ENCODE measurements around the gene ATF7.
A peak's percentile ranks its signal among the peaks of the same experiment; 100 is the strongest.

Gene ATF7

DNA sequence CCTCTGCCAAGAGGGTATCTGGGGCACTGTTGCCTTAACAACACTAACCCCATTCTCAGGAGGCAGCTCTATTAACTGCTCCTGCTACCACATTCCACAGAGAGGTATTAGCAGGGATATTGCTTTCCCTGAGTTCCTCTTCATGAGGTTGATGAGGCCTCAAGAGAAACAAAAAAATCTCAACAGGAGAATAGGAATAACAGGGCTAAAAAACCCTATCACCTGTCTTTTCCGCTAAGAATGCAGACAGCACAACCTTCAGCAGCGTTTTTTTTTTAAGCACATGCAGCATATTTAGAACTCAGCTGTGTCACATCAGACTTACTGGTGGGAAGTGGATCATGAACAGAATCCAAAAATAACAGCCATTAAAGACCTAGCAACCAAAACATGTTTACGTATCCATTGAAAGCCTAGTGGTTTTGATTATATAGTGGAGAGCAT, 29.2 kb downstream of the ATF7 start:
- peak; percentile 40 for DNase-seq (ENCODE audit: low spot score)

DNA sequence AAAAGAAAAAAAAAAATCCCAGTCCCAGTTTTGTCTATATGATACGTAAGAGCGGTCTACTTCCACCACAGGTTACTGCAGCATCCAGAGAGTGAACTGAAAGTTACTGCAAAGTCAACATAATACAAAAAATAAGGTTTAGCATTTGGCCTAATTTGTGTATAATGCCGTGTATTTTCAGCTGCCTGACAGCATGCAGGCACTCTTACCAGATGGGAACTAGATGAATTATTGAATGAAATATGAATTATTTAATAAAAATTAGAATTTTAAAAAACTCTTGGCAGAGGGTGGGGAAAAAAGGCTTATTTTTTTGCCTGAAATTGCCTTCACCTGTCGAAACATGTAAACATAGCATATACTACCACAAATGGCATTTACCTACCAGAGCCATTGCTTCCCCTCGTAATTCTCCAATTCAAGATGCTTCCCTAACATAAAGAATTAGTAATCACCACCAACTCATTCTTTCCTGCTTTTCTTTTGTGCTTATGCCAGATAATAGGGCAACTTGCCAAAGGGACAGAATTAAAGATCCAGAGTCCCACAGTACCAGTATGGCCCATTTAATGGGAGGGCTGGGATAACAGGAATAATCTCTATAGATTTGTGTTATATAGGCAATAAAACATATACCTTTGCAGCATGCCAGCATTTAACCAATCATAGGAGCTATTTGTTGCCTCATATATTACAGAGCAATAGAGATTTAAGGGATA, 31.1 kb downstream of the ATF7 start:
- no peak for DNase-seq (ENCODE audit: low spot score)

DNA sequence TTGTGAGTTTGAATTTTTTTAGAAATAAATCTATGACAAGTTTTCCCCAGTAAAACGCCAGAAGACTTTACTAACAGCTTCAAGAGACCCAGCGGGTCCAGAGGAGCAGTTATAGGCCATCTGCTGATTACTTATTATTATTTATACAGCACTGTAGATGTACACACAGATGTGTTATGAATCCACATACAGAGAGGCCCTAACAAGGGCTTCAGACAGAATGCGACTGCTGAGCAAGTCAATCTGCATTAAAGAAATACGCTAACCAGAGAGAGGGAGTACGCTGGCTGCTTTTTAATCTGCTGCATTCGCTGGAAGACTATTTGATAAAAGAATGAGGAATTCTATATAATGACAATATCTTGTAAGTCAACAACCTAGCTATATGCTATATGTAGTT, 32.5 kb downstream of the ATF7 start:
- no peak for DNase-seq (ENCODE audit: low spot score)

DNA sequence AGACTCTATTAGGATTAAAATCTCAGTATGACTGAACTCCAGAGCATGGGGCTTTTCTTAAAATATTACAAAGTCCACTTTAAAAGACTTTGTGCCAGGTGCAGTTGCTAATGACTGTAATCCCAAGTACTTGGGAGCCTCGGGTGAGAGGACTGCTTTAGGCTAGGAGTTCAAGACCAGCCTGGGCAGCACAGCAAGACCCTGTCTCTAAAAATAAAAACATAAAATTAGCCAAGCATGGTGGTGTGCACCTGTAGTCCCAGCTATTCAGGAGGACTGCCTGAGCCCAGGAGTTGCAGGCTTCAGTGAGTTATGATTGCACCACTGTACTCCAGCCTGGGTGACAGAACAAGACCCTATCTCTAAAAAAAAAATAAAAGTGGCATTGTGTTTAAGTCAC, 33.2 kb downstream of the ATF7 start:
- no peak for DNase-seq (ENCODE audit: low spot score)

DNA sequence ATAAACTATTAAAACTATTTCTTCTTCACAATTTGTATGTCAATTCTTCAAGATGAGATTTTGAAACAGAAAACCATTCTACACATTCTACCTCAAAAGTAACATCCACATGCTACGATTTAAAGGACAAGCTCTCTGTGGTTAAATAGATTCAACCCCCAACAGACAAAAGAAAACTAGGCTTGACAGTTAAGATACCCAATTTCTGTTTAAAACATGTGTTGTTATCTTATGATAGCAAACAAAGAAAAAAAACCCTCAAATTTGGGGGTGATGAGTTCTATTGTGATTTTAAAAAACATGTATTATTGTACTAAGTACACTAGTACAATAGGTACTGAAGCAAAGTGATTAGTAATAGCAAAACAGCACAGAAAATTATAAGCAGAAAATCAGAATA, 33.8 kb downstream of the ATF7 start:
- no peak for DNase-seq (ENCODE audit: low spot score)

DNA sequence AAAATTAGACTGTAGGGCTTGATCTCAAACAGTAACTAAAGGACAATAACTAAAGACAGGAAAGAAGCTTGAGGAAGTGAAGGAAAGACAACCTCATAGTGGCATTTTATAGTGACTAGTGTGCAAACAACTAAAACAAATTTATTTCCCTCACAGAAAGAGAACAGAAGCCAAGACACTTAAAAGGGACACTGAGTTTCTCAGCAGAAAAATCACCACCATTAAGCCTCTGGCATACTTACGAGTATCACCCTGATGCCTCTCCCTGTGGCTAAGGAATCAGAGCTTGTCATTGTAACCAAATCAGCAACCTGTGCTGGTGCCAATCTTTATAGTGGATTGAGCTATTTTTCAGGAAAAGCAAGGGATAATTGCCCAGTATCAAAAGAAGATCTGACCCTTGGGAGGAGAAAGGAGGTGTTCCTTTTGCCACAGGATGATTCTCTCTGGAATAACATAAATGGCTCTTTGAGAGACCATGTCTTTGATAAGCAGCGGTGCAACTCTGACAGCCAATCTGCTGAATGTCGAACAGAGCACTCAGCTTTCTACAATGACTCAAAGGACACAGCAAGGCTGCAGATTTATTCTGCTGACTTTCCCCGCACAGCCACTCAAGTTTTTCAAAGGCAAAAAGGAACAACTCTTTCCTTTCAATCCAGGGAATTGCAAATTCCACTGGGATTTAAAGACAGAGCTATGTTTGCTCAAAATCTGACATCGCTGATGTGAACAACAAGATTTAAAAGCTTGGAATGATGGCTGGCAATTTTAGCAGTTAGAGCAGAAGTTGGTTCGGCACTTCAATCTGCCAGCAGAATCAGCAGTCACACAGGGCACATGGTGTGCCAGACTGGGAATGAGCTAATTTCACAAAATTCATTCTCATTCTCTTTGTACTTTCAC, 34.6 kb downstream of the ATF7 start:
- no peak for DNase-seq (ENCODE audit: low spot score)

DNA sequence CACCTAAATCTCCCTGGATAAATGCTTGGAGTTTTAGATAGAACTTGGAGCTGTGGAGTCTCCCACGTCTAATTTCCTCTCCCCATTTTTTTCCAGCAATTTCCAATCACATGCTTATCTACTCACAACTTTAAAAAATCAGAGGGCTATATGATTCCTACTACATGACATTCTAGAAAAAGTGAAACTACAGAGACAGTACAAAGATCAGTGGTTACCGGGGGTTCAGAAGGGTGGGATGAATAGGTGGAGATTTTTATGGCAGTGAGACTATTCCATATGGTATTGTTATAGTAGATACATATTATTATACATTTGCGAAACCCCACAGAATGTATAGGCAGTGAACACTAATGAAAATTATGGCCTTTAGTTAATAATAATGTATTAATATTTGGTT, 35.5 kb downstream of the ATF7 start:
- DNase-seq (ENCODE audit: low spot score), result no peak

DNA sequence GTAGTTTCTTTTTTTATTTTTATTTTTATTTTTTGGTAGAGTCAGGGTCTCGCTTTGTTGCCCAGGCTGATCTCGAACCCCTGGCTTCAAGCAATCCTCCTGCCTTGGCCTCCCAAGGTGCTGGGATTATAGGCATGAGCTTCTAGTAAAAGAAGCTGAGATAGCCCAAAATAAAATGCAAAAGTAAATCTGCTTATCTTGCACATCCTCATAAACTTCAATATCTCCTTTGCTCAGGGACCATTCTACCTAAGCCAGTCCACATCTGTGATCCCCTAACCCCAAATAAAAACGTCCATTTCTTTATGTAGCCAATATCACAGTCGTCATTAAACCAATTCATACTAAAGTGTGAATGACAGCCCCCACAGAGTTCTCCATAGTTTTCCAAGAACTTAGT, 36.3 kb downstream of the ATF7 start:
- DNase-seq (ENCODE audit: low spot score), result no peak

DNA sequence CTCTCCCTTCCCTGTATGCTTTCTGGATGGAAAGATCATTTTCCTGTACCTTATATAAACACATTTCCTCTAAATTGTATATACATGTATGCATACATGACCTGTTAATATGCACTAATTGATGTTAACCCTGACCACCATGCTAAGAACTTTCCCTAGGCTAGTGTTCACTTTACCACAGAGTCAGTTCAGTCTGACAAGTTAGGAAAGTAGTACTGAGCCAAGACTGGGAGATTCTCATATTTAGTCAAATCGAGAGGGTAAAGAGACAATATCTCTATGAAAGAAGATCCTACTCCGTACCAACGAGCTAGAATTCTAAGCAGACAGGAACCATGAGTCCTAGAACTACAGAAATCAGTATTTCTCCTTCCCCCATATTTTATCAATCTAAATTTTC, 36.8 kb downstream of the ATF7 start:
- DNase-seq (ENCODE audit: low spot score), result no peak

DNA sequence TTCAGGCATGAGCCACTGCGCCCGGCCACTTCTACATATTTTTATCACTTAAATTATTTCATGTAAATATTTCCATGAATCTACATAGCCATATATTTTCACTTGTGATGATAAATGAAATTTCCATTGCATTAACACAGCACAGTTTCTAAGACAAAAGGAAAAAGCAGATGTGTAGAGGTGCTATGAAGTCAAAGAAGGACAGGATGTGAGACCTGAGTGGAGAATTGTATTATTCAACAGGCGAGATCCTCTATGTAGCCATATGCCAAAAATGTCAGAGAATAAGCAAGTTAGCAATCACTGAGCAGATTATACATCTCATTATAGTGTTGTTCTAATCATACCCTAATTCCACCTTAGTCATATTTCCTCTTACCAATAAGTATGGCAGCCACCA, 38.1 kb downstream of the ATF7 start:
- DNase-seq (ENCODE audit: low spot score), result no peak

DNA sequence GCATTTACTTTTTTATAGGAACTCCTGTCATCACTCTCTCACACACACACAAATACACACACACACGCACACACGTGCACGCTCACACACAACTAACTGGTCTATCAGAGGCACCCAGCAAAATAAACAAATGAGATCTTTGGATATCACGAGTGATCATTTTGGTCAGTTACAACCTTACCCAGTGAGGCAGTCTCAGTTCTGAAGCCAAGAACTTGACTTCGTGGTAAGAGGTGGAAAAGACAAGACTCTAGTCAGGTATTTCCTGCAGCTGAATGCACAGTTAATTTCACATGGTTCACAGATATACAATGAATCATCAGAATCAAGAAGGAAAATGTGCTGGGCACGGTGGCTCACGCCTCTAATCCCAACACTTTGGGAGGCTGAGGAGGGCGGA, 39.4 kb downstream of the ATF7 start:
- no peak for DNase-seq (ENCODE audit: low spot score)

DNA sequence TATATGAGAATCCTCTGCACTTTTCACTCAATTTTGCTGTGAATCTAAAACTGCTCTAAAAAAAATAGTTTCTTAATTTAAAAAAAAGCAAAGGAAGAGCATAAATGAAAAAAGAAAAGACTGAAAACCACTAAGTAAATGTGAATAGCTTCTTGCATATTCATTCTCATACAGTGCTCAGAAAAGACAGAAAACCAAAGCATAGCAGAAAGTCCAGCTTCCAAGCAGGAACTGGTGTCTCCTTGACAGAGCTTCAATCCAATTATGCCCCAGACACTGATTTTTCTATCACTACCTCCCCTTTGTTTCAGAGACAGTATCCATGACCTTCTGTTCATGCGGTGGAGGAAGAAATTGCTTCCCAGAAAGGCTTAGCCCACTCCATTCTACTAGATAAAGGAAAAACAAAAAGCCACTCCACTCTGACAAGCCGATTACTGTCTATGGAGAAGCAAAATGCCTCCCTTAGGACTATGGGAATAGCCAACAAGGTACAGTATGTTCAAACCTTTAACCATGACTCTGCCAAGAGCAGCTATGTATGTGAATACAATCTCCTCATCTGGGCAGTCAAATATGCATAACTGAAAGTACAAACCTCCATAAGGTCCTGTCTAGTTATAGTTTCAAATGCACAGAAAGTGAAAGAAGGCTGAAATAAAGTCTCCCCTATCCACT, 40.6 kb downstream of the ATF7 start:
- DNase-seq (ENCODE audit: low spot score), result no peak

DNA sequence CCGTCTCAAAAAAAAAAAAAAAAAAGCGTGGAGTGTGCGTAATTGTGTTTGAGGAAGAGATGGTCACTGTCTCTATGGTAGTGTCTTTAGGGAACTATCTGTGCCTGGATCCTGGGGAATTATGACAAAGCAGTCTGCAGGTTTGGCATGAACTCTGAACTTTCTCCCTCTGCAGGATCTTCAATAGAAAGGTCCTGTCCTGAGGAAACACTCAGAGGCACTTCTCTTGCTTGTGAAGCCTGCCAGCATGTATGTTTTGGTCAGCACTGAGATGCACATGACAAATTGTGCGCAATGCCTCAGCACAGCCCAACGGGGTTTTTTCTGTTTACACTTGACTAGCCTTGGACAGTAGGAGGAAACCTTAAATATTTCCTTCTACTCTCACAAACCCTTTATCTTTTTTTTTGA, 46.6 kb downstream of the ATF7 start:
- no peak for DNase-seq (ENCODE audit: low spot score)

DNA sequence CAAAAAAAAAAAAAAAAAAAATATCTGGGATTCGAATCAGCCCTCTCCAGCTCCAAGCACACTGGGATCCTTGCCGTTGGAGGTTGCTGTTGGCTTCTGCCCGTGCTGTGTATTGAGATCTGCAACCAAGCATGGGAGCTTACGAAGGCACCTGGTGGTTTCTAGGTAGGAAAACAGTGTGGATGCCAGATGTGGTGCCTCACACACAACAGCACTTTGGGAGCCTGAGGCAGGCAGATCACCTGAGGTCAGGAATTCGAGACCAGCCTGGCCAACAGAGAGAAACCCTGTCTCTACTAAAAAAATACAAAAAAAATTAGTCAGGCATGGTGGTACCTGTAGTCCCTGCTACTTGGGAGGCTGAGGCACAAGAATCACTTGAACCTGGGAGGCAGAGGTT, 47.4 kb downstream of the ATF7 start:
- no peak for DNase-seq (ENCODE audit: low spot score)

DNA sequence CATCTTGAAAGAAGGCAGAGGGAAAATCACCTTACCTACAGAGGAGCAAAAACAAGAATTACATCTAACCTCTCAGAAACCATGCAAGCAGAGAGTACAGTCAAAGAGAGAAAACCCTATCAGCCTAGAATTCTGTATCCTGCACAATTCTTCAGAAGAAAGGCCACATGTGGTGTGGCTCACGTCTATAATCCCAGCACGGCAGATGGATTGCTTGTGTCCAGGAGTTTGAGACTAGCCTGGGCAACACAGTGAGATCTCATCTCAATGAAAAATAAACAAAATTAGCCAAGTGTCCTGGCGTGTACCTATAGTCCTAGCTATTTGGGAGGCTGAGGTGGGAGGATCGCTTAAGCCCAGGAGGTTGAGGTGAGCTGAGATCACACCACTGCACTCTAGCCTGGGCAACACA, 48.2 kb downstream of the ATF7 start:
- no peak for DNase-seq (ENCODE audit: low spot score)

DNA sequence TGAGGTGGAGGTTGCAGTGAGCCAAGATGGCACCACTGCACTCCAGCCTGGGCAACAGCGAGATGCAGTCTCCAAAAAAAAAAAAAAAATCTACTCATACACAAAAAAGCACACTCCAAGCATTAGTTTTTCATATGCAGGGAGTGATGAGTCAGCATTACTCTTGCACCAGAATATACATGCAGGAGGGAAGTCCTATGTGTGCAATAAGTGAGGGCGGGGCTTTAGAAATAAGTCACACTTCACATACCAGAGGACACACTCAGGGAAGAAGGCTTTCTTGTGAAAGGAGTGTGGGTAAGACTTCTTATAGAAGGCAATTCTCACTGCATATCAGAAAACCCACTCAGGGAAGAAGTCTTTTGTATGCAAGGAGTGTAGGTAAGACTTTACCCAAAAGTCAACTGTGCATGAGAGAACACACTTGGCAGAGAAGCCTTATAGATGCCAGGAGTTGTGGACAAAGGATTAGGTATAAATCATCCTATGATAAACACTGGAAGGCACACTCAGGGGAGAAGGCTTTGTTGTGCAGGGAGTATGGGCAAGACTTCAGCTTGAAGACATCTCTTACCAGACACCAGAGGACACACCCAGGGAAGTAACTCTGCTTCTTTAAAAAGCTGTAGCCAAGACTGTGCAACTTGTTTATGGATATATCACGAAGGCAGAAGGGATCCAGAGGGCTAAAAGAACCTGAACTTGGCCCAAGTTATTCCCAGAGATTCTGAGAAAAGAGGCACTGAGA, 50.5 kb downstream of the ATF7 start:
- peak; percentile 45 for DNase-seq (ENCODE audit: low spot score)

DNA sequence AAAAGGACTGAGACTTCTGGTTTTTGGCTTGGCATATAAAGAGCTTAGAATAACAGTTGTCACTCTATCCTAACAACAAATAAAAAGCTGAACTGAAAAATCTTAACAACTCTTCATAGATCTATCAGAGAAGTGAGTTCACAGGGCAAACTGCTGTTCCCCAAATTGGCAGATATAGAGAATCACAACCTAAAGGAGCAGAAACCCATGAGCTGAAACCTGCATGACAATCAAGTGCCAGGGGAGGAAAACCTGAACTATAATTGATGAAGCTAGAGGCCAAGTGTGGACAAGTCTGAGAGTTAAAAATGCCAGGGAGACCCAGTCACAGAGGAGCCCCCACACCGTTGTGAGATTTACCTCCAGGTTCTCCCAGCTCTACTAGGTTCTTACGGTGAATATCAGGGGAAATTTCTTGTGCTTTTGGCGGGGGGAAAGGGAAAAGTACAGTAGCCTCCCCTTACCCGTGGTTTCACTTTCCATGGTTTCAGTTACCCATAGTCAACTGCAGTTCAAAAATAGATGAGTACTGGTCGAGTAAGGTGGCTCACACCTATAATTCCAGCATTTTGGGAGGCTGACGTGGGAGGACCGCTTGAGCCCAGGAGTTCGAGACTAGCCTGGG, 53.9 kb downstream of the ATF7 start:
- DNase-seq (ENCODE audit: low spot score), result no peak

DNA sequence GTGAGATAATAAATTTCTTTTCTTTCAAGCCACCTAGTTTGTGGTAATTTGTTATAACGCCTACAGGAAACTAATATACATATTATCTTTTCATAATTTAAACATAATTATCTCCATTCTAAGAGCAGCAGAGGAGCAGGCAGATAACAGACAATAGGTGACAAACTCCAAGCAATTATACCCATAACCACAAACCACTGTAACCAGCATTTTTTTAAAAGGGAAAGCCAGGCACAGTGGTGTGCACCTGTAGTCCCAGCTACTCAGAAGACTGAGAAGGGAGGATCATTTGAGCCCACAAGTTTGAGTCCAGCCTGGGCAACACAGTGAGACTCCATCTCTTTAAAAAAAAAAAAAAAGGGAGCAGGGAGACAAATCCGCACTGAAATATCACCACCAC, 54.9 kb downstream of the ATF7 start:
- no peak for DNase-seq (ENCODE audit: low spot score)

DNA sequence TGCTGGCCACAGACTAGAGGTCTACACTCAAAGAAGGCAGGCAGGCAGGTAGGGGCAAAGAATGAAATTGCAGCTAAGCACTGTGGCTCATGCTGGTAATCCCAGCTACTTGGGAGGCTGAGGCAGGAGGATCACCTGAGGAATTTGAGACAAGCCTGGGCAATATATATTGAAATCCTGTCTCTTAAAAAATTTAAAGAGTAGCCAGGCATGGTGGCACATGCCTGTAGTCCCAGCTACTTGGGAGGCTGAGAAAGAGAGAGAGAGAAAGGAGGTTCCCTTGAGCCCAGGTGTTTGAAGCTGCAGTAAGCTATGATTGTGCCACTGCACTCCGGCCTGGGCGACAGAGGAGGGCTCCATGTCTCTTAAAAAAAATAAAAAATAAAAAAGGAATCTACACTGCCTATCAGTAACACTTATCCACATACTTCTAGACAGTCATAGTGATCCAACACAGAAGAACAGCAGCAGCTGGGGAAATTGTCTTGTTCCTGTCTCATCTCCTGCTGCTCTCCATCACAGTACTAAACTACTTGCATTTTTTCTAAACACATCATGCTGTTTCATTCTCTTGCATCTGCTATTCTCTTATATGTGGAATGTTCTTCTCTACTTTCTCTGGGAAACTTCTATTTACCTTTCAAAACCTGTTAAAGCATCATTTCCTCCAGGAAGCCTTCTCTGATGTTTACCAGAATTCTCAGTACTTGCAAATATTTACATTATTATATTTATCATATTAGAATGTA, 57.2 kb downstream of the ATF7 start:
- DNase-seq (ENCODE audit: low spot score), result peak; percentile 49

DNA sequence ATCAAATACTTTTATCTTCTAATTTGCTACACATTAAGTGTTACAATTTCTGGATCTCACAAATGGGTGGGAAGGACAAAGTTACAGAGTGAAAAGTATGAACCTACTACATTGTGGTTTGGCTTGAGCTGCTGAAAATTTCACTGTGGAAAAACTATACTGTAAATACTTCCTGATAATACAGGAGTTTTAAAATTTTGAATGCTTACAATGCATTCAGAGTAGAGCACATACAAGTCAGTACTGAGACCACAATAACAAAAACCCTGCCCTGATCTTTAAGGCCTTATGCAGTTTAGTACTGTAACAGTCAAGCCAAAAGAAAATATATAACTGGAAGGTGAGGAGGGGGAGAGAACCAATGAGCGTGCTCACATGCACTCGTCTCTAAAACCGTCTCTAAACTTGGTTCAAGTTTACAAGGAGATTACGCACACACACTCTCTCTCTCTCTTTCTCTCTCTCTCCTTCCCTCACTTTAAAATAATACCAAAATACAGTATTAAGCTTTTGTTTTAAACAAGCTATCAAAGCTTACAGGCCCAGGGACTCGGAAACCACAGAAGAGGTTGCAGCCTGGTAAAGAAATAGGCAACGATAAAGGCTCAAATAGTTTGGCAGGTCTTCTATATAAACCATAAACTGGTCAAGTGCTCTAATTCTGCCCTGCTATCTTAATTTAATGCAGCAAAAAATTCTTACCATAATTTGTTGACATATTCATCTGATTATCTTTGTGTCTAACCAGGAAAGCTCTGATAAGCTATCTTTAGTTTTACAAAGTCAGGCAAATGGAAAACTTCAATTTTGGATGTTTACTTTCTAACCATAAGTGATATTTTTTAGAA, 58.0 kb downstream of the ATF7 start:
- DNase-seq (ENCODE audit: low spot score), result no peak
